Inflammatory macrophage treated with lipopolysaccharide for 4 hours (primary cell): ENCODE measurements around the gene CD300LG.

Source experiments
- DNase-seq: peaks from one replicate; pipeline ENCODE4 v3.0.0-alpha.2; 2020

CD300LG gene

DNA sequence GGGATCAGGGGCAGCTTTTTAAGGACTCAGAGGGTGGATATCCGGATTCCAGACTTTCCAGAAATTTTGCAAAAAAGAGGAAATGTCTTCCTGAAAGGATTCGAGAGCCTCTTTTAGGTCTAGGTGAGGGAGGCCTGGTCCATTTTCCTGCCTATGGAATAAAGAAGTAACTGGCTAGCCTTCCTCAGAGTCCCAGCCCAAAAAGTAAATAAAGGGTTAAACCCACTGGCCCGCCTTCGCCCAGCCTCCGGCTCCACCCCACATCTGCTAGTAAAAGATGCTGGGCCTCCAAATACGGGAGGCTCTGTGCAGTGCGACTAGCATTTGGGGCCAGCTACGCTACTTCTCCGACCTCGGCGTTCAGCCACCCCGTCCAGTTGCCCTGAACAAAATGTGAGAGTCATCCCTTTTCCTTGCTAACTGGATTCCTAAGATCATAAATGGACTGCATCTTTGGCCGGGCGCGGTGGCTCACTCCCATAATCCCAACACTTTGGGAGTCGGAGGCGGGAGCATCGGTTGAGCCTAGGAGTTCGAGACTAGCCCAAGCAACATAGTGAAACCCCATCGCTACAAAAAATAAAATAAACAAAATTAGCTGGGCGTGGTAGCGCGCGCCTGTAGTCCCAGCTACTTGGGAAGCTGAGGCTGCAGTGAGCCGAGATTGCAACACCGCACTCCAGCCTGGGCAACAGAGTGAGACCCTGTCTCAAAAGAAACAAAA, 61.2 kb downstream of the CD300LG start:
- no peak for DNase-seq

DNA sequence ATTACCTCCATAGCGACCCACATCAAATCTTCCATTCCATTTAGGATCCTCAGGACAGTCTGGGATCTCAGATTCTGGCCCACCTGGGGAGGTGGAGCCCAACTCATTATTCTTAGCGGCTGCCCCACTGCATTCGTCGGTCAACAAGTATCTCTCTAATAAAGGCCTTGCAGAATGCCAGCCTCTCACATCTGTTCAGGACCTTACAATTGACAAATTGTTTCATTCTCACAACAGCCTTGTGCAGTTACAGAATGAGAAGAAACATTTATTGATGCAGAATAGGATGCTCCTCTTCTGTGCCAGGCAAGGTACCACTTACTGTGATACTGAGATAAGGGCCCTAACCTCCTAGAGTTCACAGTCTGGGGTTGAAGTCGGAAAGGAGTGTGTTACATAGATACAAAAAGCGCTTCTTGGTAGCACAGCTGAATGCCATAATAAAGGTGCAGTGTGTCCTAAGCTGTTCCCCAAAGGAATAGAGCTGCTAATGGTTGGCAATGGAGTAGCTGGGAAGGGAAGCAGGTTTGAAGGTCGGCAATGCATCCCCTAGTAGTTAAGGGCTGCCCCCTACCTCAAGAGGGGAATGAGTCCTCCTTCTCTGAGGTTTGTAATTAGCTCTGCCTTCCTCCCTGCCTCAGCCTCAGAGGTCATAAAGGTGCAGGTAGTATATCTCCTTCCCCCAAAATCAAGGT, 62.7 kb downstream of the CD300LG start:
- DNase-seq = no peak

DNA sequence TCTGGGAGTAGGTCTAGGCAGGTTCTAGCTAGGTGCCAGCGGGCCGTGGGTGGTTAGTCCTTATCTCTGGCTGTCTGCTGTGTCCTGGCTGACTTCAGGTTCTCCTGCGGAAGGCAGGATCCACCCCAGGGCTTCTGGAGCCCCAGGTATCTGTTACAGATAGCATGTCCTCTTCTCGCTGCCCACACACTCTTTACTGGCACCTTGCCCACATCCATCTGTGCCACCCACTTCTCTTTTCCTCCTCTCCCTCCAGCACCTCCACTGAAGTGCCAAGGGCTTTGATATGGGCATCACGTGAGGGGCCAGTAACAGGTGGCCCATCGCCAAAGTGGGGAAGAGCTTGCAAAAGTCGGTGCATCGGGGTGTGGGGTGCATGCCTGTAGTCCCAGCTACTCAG, 64.9 kb downstream of the CD300LG start:
- no peak for DNase-seq

DNA sequence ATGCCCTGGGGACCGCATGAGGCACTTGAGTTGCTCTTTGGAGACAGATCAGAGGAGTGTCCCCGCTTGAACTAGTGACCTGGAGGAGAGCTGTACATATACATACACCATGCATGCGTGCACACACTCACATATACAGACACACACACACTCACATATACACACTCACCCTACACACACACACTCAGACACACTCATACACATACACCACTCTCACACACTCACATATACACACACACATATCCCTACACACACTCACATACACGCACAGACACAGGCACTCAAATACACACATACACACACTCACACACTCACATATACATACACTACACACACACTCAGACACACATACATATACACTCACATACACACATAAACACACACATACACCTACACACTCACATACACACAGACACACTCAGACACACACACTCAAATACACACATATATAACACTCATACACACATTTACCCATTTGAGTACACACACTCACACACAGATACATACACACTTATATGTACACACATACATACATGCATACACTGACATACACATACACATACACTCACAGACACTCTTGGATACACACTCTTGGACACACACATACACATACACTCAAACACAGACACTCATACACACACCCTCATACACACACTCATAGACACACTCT, 65.8 kb downstream of the CD300LG start:
- DNase-seq = no peak
